Effector memory CD4-positive, alpha-beta T cell (primary cell): ENCODE data around the gene F12.

Experiments used
- DNase-seq, 3 donors: peaks; one replicate each; pipeline ENCODE4 v3.0.0-alpha.2; 2020
- H3K27ac ChIP-seq: 2 replicates; pipeline ENCODE4 v1.7.0; 2013; ENCODE audit warnings: mild to moderate bottlenecking, low read length, moderate library complexity; ENCODE audit not compliant: insufficient read depth, poor library complexity, severe bottlenecking
- H3K27me3 ChIP-seq: replicated peaks from 2 replicates; pipeline ENCODE4 v1.7.0; 2013; ENCODE audit warnings: mild to moderate bottlenecking, low read length; ENCODE audit not compliant: insufficient read depth, control insufficient read depth, poor library complexity, severe bottlenecking
- H3K36me3 ChIP-seq: 2 replicates; pipeline ENCODE4 v1.7.0; 2013; ENCODE audit warnings: mild to moderate bottlenecking, low read length, moderate library complexity; ENCODE audit not compliant: control insufficient read depth, insufficient read depth
- H3K4me1 ChIP-seq: 2 replicates; pipeline ENCODE4 v1.7.0; 2013; ENCODE audit warnings: low read length, mild to moderate bottlenecking; ENCODE audit not compliant: control insufficient read depth, insufficient read depth, poor library complexity, severe bottlenecking
- H3K4me3 ChIP-seq: 2 replicates; pipeline ENCODE4 v1.7.0; 2013; ENCODE audit warnings: low read length, low read depth, mild to moderate bottlenecking; ENCODE audit not compliant: insufficient read depth, poor library complexity, severe bottlenecking
- H3K9me3 ChIP-seq: 2 replicates; pipeline ENCODE4 v1.7.0; 2013; ENCODE audit warnings: mild to moderate bottlenecking, low read length, moderate library complexity; ENCODE audit not compliant: control insufficient read depth

F12 gene

DNA sequence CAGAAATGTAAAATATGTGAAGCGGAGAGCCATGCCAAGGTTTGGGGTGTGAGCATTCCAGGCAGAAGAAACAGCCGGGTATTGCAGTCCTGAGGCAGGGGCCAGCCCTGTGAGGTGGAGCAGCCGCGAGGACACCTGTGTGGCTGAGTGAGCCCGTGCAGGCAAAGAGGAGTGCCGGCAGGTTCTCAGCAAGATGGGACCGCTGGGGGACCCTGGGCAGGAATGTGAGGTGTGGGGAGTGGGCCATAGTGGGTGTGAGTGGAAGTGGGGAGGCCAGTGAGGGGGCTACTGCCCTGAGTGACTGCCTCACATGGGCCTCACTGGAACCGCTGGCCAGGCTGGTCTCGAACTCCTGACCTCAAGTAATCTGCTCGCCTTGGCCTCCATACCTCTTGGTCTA is 29.1 kb upstream of the F12 start:
- H3K4me1 ChIP-seq: peaks cover 72% of the 10 kb centered on the region
- H3K27ac ChIP-seq: peak overlapping the region; percentile 13
- no peaks in the 10 kb centered on the region for H3K9me3 ChIP-seq
- no peak for DNase-seq
- H3K27me3 ChIP-seq: no peaks in the 10 kb centered on the region
- H3K4me3 ChIP-seq: no peak overlapping the region
- H3K36me3 ChIP-seq: peaks cover 86% of the 10 kb centered on the region

GRCh38 chr5:177437623-177438022 is 28.3 kb upstream of the F12 start:
- no peak for DNase-seq
- no peaks in the 10 kb centered on the region for H3K27me3 ChIP-seq
- H3K4me3 ChIP-seq: no peak overlapping the region
- H3K4me1 ChIP-seq: peaks cover 80% of the 10 kb centered on the region
- peaks cover 88% of the 10 kb centered on the region for H3K36me3 ChIP-seq
- no peaks in the 10 kb centered on the region for H3K9me3 ChIP-seq
- peak overlapping the region; percentile 46 for H3K27ac ChIP-seq

DNA sequence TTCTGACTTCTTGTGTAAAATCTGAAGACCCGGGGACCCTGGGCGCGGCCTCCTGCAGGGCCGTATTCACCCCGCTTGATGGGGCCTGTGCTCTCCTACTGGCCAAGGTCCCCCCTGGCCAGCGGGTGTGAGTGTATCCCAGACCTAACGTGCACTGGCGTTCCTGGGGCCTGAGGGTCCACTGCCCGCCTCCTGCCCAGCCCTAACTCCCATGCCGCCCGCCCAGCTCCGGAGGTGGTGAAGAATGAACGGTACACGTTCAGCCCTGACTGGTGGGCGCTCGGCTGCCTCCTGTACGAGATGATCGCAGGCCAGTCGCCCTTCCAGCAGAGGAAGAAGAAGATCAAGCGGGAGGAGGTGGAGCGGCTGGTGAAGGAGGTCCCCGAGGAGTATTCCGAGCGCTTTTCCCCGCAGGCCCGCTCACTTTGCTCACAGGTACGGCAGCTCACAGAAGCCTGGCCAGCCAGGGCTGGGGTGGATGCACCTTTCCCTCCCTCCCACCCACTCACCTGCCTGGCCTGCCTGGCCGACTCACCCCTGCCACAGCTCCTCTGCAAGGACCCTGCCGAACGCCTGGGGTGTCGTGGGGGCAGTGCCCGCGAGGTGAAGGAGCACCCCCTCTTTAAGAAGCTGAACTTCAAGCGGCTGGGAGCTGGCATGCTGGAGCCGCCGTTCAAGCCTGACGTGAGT is 26.6 kb upstream of the F12 start:
- Histone ChIP-seq H3K27ac (peak overlapping the region; percentile 46), H3K36me3 (peaks cover 78% of the 10 kb centered on the region), H3K9me3 (no peaks in the 10 kb centered on the region), H3K27me3 (no peaks in the 10 kb centered on the region), H3K4me3 (no peak overlapping the region), H3K4me1 (peaks cover 89% of the 10 kb centered on the region)
- no peak for DNase-seq

- Histone ChIP-seq H3K9me3 (no peaks in the 10 kb centered on the region), H3K4me1 (peaks cover 90% of the 10 kb centered on the region), H3K27ac (peak overlapping the region; percentile 78), H3K4me3 (no peak overlapping the region), H3K27me3 (no peaks in the 10 kb centered on the region), H3K36me3 (peaks cover 72% of the 10 kb centered on the region)
- DNase-seq: no peak
Measured at GRCh38 chr5:177434942-177435738, 25.8 kb upstream of the F12 start.

DNA sequence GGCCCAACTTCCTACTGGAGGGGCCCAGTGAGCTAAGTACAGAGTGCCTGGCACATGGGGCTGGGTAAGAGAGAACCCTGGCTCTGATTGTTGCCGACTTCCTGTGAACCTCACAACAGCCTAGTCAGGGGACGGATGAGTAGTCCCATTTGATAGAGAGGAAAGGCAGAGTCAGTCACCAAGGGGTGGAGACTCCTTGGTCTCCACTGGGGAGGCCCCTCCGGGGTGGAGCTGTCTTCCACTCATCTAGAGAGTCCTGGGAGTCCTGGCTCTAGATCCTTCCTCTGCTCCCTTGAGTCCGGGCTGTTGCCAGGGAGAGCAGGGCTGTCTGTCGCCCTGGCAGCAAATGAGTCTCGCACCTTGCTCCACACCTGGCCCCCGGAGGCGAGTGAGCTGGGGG is 25.1 kb upstream of the F12 start:
- Histone ChIP-seq H3K27ac (peak overlapping the region; percentile 78), H3K36me3 (peaks cover 70% of the 10 kb centered on the region)
- peak in 1 of 3 donors; percentile 49 for DNase-seq

DNA sequence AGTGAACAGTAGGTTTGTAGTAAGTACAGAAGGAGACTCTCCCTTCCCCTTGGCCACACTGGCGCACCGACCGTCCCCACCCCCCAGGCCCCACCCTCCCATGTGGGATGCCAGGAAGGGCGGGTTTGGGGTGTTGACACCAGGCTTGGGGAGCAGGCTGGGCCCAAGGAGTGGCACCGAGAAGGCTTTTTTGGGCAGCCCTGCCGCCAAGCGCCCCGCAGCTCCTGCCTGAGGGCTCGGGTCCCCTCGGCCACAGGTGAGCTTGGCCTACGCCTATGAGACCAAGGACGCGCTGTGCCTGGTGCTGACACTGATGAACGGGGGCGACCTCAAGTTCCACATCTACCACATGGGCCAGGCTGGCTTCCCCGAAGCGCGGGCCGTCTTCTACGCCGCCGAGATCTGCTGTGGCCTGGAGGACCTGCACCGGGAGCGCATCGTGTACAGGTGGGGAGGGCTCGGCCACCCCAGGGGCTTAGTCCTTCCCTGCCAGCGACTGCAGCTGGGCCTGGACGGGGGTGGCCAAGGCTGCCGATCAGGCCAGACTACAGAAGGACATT is 24.4 kb upstream of the F12 start:
- Histone ChIP-seq H3K9me3 (no peaks in the 10 kb centered on the region), H3K27me3 (no peaks in the 10 kb centered on the region), H3K4me3 (peak overlapping the region; percentile 3), H3K36me3 (peaks cover 68% of the 10 kb centered on the region), H3K4me1 (peaks cover 92% of the 10 kb centered on the region), H3K27ac (peak overlapping the region; percentile 78)
- no peak for DNase-seq

More for the DNA sequence above, 25.1 kb upstream of the F12 start:
- Histone ChIP-seq H3K9me3 (no peaks in the 10 kb centered on the region), H3K4me1 (peaks cover 90% of the 10 kb centered on the region), H3K4me3 (peak overlapping the region; percentile 3), H3K27me3 (no peaks in the 10 kb centered on the region)

DNA sequence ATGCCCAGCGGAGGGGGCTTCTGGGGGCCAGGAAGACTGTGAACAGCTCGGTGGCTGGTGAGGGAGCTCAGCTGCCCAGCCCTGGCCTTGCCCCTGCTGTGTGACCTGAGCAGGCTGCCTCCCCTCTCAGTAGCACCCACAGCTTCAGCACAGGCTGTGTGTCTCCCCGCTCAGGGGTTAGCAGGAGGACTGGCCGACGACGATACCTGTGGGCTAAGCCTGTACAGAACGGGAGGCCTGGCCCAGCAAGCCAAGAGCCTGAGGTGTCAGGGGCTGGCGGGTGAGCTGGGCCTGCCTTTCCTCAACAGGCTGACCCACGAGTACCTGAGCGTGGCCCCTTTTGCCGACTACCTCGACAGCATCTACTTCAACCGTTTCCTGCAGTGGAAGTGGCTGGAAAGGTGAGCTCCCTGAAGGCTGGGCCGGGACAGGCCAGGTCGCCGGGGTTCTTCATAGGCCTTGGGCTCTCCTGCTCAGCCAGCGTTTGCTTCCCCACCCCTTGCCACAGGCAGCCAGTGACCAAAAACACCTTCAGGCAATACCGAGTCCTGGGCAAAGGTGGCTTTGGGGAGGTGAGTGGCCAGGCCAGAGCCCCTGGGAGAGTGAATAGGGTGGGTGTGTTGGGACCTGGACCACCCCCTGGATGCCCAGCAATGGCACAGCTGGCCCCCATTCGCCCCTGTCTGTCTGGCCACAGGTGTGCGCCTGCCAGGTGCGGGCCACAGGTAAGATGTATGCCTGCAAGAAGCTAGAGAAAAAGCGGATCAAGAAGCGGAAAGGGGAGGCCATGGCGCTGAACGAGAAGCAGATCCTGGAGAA is 23.7 kb upstream of the F12 start:
- Histone ChIP-seq H3K36me3 (peaks cover 61% of the 10 kb centered on the region), H3K9me3 (no peaks in the 10 kb centered on the region), H3K27ac (peak overlapping the region; percentile 78), H3K27me3 (no peaks in the 10 kb centered on the region), H3K4me1 (peaks cover 92% of the 10 kb centered on the region), H3K4me3 (peak overlapping the region; percentile 37)
- DNase-seq: no peak

DNA sequence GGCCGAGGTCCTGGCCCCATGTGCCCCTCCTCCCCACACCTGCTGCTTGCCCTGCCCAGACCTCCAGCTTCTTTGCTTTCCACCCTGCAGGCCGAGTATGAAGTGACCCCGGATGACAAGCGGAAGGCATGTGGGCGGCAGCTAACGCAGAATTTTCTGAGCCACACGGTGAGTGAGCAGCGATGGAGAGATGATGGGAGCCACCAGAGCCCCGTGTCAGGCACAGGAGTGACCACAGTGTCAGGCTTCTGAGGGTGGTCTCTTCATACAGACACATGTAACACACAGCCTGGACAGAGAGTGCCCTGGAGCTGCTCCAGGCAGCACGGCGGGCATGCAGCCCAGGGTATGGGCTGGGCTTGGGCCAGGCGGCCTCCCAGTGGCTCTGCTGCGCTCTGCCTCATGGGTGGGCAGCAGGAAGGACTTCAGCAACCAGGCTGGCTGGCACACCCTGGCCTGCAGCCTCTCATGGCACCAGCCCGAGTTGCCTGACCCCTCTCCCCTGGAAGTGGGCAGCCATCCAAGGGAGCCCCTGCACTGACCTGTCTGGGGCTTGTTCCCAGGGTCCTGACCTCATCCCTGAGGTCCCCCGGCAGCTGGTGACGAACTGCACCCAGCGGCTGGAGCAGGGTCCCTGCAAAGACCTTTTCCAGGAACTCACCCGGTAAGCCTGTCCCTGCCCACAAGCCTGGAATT is 22.9 kb upstream of the F12 start:
- Histone ChIP-seq H3K36me3 (peaks cover 55% of the 10 kb centered on the region), H3K4me1 (peaks cover 97% of the 10 kb centered on the region), H3K27ac (peak overlapping the region; percentile 78), H3K4me3 (peak overlapping the region; percentile 37), H3K9me3 (no peaks in the 10 kb centered on the region), H3K27me3 (no peaks in the 10 kb centered on the region)
- no peak for DNase-seq
